H1 (cell line): ENCODE results near the gene PSD. TPM values are rescaled to one million over a fixed set of nuclear protein-coding genes. Genes with fewer than 3 reads are reported as not detected.

Source experiments
- CTCF ChIA-PET: fragments of 300-600 bp; sonication (Branson Sonifier 250); formaldehyde crosslinking; loops from one replicate; lab custom pipeline; 2021; ENCODE audit not compliant: partially characterized antibody; lab: Charles Lee
- POLR2A ChIA-PET: fragments of 300-600 bp; sonication (Branson Sonifier 250); formaldehyde crosslinking; loops from one replicate; lab custom pipeline; 2021; ENCODE audit warnings: inconsistent platforms; ENCODE audit not compliant: partially characterized antibody; lab: Charles Lee
- DNase-seq, 2 experiments: peaks; one replicate each; pipeline versions ENCODE4 v3.0.0 to v3.0.0-alpha.2; 2010 to 2022; ENCODE audit warnings: low spot score in 2 of 2, low read depth in 1 of 2, mixed read lengths in 1 of 2
- FAIRE-seq: peaks from 2 replicates; lab custom pipeline; 2011; peaks lifted over from hg19 to GRCh38; lab: Jason Lieb, UNC
- H2AFZ ChIP-seq: 2 replicates; pipeline ENCODE4 v1.8.1; 2012; ENCODE audit warnings: low read length, inconsistent platforms
- H2AK5ac ChIP-seq: 2 replicates; pipeline ENCODE4 v1.6.1; 2013; ENCODE audit warnings: low read depth, low read length
- H2BK120ac ChIP-seq: replicated peaks from 2 replicates; pipeline ENCODE3; 2013; ENCODE audit warnings: low read depth, low read length, inconsistent platforms
- H2BK12ac ChIP-seq: 2 replicates; pipeline ENCODE4 v1.6.1; 2013; ENCODE audit warnings: low read depth, low read length
- H2BK15ac ChIP-seq: 2 replicates; pipeline ENCODE4 v1.6.1; 2013; ENCODE audit warnings: low read length
- H2BK20ac ChIP-seq: 2 replicates; pipeline ENCODE4 v1.6.1; 2013; ENCODE audit warnings: low read length
- H2BK5ac ChIP-seq: 2 replicates; pipeline ENCODE4 v1.6.1; 2013; ENCODE audit warnings: low read depth, low read length
- H3K14ac ChIP-seq: 2 replicates; pipeline ENCODE4 v1.6.1; 2013; ENCODE audit warnings: inconsistent platforms; ENCODE audit not compliant: insufficient read length
- H3K18ac ChIP-seq: 2 replicates; pipeline ENCODE4 v1.6.1; 2013; ENCODE audit warnings: low read length; ENCODE audit errors: extremely low read depth
- H3K23ac ChIP-seq: 2 replicates; pipeline ENCODE4 v1.6.1; 2013; ENCODE audit warnings: inconsistent platforms; ENCODE audit not compliant: insufficient read length
- H3K23me2 ChIP-seq: 2 replicates; pipeline ENCODE4 v1.6.1; 2013; ENCODE audit warnings: low read depth, low read length
- H3K27ac ChIP-seq: 2 replicates; pipeline ENCODE4 v1.6.1; 2011; ENCODE audit warnings: low read depth, low read length, inconsistent platforms
- H3K27me3 ChIP-seq, 4 experiments: replicated peaks in 1 of 4; 1 replicate in 1 of 4; 2 replicates in 3 of 4; pipeline versions ENCODE4 v1.6.1 to v1.8.1; 2011 to 2013; ENCODE audit warnings: low read length in 3 of 4, mild to moderate bottlenecking in 3 of 4, inconsistent platforms in 2 of 4, mixed read lengths in 2 of 4, moderate library complexity in 1 of 4; ENCODE audit not compliant: control insufficient read depth in 3 of 4, insufficient read depth in 3 of 4; ENCODE audit errors: extremely low read depth in 1 of 4
- H3K36me3 ChIP-seq, 4 experiments: 2 replicates each; pipeline versions ENCODE4 v1.6.1 to v1.8.1; 2011 to 2013; ENCODE audit warnings: mild to moderate bottlenecking in 4 of 4, low read length in 3 of 4, moderate library complexity in 2 of 4, control low read depth in 1 of 4, inconsistent platforms in 1 of 4; ENCODE audit not compliant: insufficient read depth in 4 of 4, control insufficient read depth in 2 of 4
- H3K4ac ChIP-seq: replicated peaks from 2 replicates; pipeline ENCODE3; 2013; ENCODE audit warnings: low read length, low read depth, mixed read lengths, inconsistent platforms; ENCODE audit not compliant: insufficient read length
- H3K4me1 ChIP-seq, 4 experiments: replicated peaks in 1 of 4; 1 replicate in 1 of 4; 2 replicates in 3 of 4; pipeline versions ENCODE4 v1.6.1 to v1.8.1; 2011 to 2013; ENCODE audit warnings: low read length in 3 of 4, inconsistent platforms in 2 of 4, mixed read lengths in 1 of 4; ENCODE audit not compliant: insufficient read depth in 4 of 4, control insufficient read depth in 3 of 4
- H3K4me2 ChIP-seq, 2 experiments: 2 replicates each; pipeline versions ENCODE4 v1.6.1 to v1.8.1; 2011 to 2013; ENCODE audit warnings: low read depth in 2 of 2, low read length in 2 of 2, control low read depth in 1 of 2, inconsistent platforms in 1 of 2, mild to moderate bottlenecking in 1 of 2; ENCODE audit not compliant: insufficient read depth in 1 of 2
- H3K4me3 ChIP-seq, 4 experiments: fragments of 200-600, 300-600 bp in 1 of 4; sonication (generic), shearing (Covaris generic), sonication (Bioruptor Twin) in 1 of 4; 2 replicates each; pipeline versions ENCODE4 v1.5.1 to v1.8.1; 2011 to 2016; ENCODE audit warnings: low read length in 4 of 4, low read depth in 3 of 4, control low read depth in 2 of 4, inconsistent platforms in 2 of 4, mild to moderate bottlenecking in 2 of 4, mixed read lengths in 1 of 4, moderate library complexity in 1 of 4; ENCODE audit not compliant: insufficient read depth in 2 of 4; ENCODE audit errors: extremely low read depth in 1 of 4
- H3K56ac ChIP-seq: replicated peaks from 2 replicates; pipeline ENCODE3; 2013; ENCODE audit warnings: low read depth, mild to moderate bottlenecking, mixed read lengths, low read length, inconsistent platforms; ENCODE audit not compliant: insufficient read length
- H3K79me1 ChIP-seq: 2 replicates; pipeline ENCODE4 v1.6.1; 2013; ENCODE audit warnings: low read depth, low read length, control low read depth
- H3K79me2 ChIP-seq, 2 experiments: 2 replicates each; pipeline versions ENCODE4 v1.6.1 to v1.8.1; 2012 to 2013; ENCODE audit warnings: low read length in 2 of 2, mild to moderate bottlenecking in 2 of 2, inconsistent platforms in 1 of 2; ENCODE audit not compliant: insufficient read depth in 2 of 2, control insufficient read depth in 1 of 2
- H3K9ac ChIP-seq, 4 experiments: replicated peaks in 1 of 4; 1 replicate in 1 of 4; 2 replicates in 3 of 4; pipeline versions ENCODE4 v1.6.1 to v1.8.1; 2011 to 2013; ENCODE audit warnings: low read depth in 3 of 4, low read length in 3 of 4, control low read depth in 2 of 4, mild to moderate bottlenecking in 2 of 4, moderate library complexity in 2 of 4, inconsistent platforms in 1 of 4; ENCODE audit errors: extremely low read depth in 1 of 4
- H3K9me3 ChIP-seq, 2 experiments: 2 replicates each; pipeline versions ENCODE4 v1.6.1 to v1.8.1; 2012 to 2013; ENCODE audit warnings: mild to moderate bottlenecking in 2 of 2, moderate library complexity in 2 of 2, control low read depth in 1 of 2, inconsistent platforms in 1 of 2, low read depth in 1 of 2, low read length in 1 of 2, mixed read lengths in 1 of 2; ENCODE audit not compliant: insufficient read depth in 2 of 2
- H4K20me1 ChIP-seq, 2 experiments: replicated peaks in 1 of 2; 2 replicates each; pipeline versions ENCODE3 to v1.8.1; 2011 to 2013; ENCODE audit warnings: inconsistent platforms in 2 of 2, low read length in 2 of 2, mild to moderate bottlenecking in 1 of 2; ENCODE audit not compliant: insufficient read depth in 2 of 2, control insufficient read depth in 1 of 2
- H4K5ac ChIP-seq: 2 replicates; pipeline ENCODE4 v1.6.1; 2013; ENCODE audit warnings: low read length, low read depth, mixed read lengths, inconsistent platforms; ENCODE audit not compliant: insufficient read length
- H4K8ac ChIP-seq: 2 replicates; pipeline ENCODE4 v1.8.0; 2013; ENCODE audit warnings: mild to moderate bottlenecking, moderate library complexity, low read length, inconsistent platforms; ENCODE audit not compliant: insufficient read depth; ENCODE audit errors: extremely low read depth
- H4K91ac ChIP-seq: replicated peaks from 2 replicates; pipeline ENCODE3; 2013; ENCODE audit warnings: low read length, mixed read lengths, inconsistent platforms; ENCODE audit not compliant: insufficient read length
- CBX5 ChIP-seq: fragments of 300-800, 300-1000 bp; sonication (generic); IDR thresholded peaks from 2 replicates; pipeline ENCODE4 v1.7.1; 2016; ENCODE audit warnings: antibody characterized with exemption, low read length, low read depth
- CREB1 ChIP-seq: IDR thresholded peaks from 2 replicates; pipeline ENCODE4 v1.6.1; 2012; ENCODE audit warnings: inconsistent platforms
- HDAC2 ChIP-seq, 2 experiments: fragments of 300-600 bp in 1 of 2; sonication (generic) in 1 of 2; IDR thresholded peaks; 2 replicates each; pipeline ENCODE4 v1.6.1; 2011 to 2012; ENCODE audit warnings: low read depth in 2 of 2, low read length in 2 of 2, mild to moderate bottlenecking in 2 of 2, moderate library complexity in 2 of 2, borderline replicate concordance in 1 of 2, inconsistent platforms in 1 of 2
- HDAC6 ChIP-seq: IDR thresholded peaks from one replicate; pipeline ENCODE4 v1.7.1; 2012; ENCODE audit warnings: low read depth, mild to moderate bottlenecking, inconsistent platforms, low read length, moderate library complexity
- JUN ChIP-seq: IDR thresholded peaks from 2 replicates; pipeline ENCODE4 v1.6.1; 2011; ENCODE audit warnings: low read depth, mild to moderate bottlenecking, improper control_type of control experiment, low read length
- POLR2AphosphoS5 ChIP-seq: IDR thresholded peaks from 2 replicates; pipeline ENCODE4 v1.6.1; 2011; ENCODE audit warnings: low read depth, low read length
- RFX5 ChIP-seq: IDR thresholded peaks from 2 replicates; pipeline ENCODE4 v1.6.1; 2011; ENCODE audit warnings: low read depth, low read length, improper control_type of control experiment, borderline replicate concordance
- RNF2 ChIP-seq: fragments of 200-900, 300-1000 bp; sonication (generic); IDR thresholded peaks from 2 replicates; pipeline ENCODE4 v1.7.1; 2016; ENCODE audit warnings: borderline replicate concordance, low read depth, mild to moderate bottlenecking, antibody characterized with exemption, low read length; ENCODE audit not compliant: poor library complexity, severe bottlenecking; ENCODE audit errors: missing control alignments
- SIX5 ChIP-seq: IDR thresholded peaks from 2 replicates; pipeline ENCODE4 v1.6.1; 2011; ENCODE audit warnings: mild to moderate bottlenecking, low read depth, low read length
- SP1 ChIP-seq: IDR thresholded peaks from 2 replicates; pipeline ENCODE4 v1.6.1; 2011; ENCODE audit warnings: low read depth, low read length
- SP4 ChIP-seq: IDR thresholded peaks from 2 replicates; pipeline ENCODE4 v1.6.1; 2012; ENCODE audit warnings: low read length, inconsistent platforms
- TBP ChIP-seq: IDR thresholded peaks from 2 replicates; pipeline ENCODE4 v1.6.1; 2011; ENCODE audit warnings: low read depth, low read length, improper control_type of control experiment
- TCF12 ChIP-seq: IDR thresholded peaks from 2 replicates; pipeline ENCODE4 v1.6.1; 2011; ENCODE audit warnings: low read depth, mild to moderate bottlenecking, low read length
- TEAD4 ChIP-seq: IDR thresholded peaks from 2 replicates; pipeline ENCODE4 v1.6.1; 2012; ENCODE audit warnings: low read depth, low read length, inconsistent platforms, mixed read lengths
- YY1 ChIP-seq: IDR thresholded peaks from 2 replicates; pipeline ENCODE4 v1.6.1; 2011; ENCODE audit warnings: low read depth, mild to moderate bottlenecking, low read length
- ZNF274 ChIP-seq: IDR thresholded peaks from 2 replicates; pipeline ENCODE4 v1.7.0; 2012; ENCODE audit warnings: low read length, borderline replicate concordance; ENCODE audit errors: extremely low read depth
- WGBS, 2 experiments: shearing (Covaris generic) in 1 of 2; methylation state at CpG; one replicate each; pipeline versions ENCODE4 v1.1.6 to v1.1.7; 2013 to 2015; ENCODE audit warnings: low lambda C conversion rate in 2 of 2, mixed read lengths in 2 of 2, inconsistent platforms in 1 of 2, low coverage in 1 of 2, missing lambda C conversion rate in 1 of 2; ENCODE audit not compliant: insufficient replicate concordance in 2 of 2, insufficient coverage in 1 of 2, insufficient read length in 1 of 2; ENCODE audit errors: extremely low coverage in 1 of 2, missing lambda C conversion rate in 1 of 2; 5-methylcytosine and 5-hydroxymethylcytosine counted together
- polyA plus RNA-seq, 7 experiments: library from polyadenylated mRNA; depleted of rRNA in 3 of 7; stranded (reverse) in 5 of 7; unstranded in 2 of 7; fragments of >200 nt in 5 of 7; fragments of 200-250 nt in 2 of 7; gene quantifications; 1 replicate in 5 of 7; 2 replicates in 1 of 7; 4 replicates in 1 of 7; pipeline versions ENCODE4 v1.2.1 to v1.2.3, GENCODE V29; 2011 to 2013; ENCODE audit warnings: missing spikeins in 2 of 7, mixed read lengths in 2 of 7
- total RNA-seq: library from RNA; stranded (reverse); fragmentation: NEBNext Ultra II Directional; extraction: Animal tissue kit (Norgen Biotek cat#: 25700); gene quantifications from 2 replicates; pipeline ENCODE4 v1.2.1, GENCODE V29; 2021

Gene PSD
- total and polyA plus RNA-seq, 2 of the 8 experiments (the other 6 are each of a cell fraction or from before 2014, with no cell fraction given) = 5.4 to 6.0 TPM

GRCh38 chr10:102368077-102368476 is 50.5 kb downstream of the PSD start:
- CTCF ChIA-PET = interaction anchor here (0.7 to 17.3 kb wide), 9 partner anchors 11 to 137 kb away, joined by 3 to 198 read pairs (median 6); no protein-coding TSS in a partner anchor
- H4K5ac ChIP-seq = no peak overlapping the region
- H3K4ac ChIP-seq = no peak overlapping the region
- H4K91ac ChIP-seq = no peak overlapping the region
- no peaks in the 10 kb centered on the region for H3K23me2 ChIP-seq
- no peak overlapping the region for H2BK120ac ChIP-seq
- H3K79me1 ChIP-seq = no peaks in the 10 kb centered on the region
- no peak overlapping the region for H3K9ac ChIP-seq
- no peak overlapping the region for H2BK12ac ChIP-seq
- H2BK15ac ChIP-seq = no peak overlapping the region
- H2BK20ac ChIP-seq = no peak overlapping the region
- H3K18ac ChIP-seq = no peak overlapping the region
- no peak overlapping the region for H3K23ac ChIP-seq
- no peak overlapping the region for H2AK5ac ChIP-seq
- H3K14ac ChIP-seq = no peak overlapping the region
- 92% methylated on average over 3 of the region's 3 CpGs; no CpG with 5 or more reads in 1 of the 2 experiments for WGBS, 2 experiments
- no peak overlapping the region for H3K27ac ChIP-seq
- H3K9me3 ChIP-seq = no peaks in the 10 kb centered on the region
- no peak overlapping the region for H3K4me3 ChIP-seq
- H3K4me1 ChIP-seq = no peaks in the 10 kb centered on the region
- peaks cover 0 to under 1% of the 10 kb centered on the region in 2 experiments for H4K20me1 ChIP-seq
- no peak overlapping the region for H4K8ac ChIP-seq
- H3K27me3 ChIP-seq = no peaks in the 10 kb centered on the region
- H2BK5ac ChIP-seq = no peak overlapping the region
- POLR2A ChIA-PET = no interaction called here
- FAIRE-seq (no peak), DNase-seq (no peak)
- TF ChIP-seq SP4 (no peak), RNF2 (no peak), HDAC2 (IDR thresholded peaks at IDR 0.05; ENCODE audit: borderline replicate concordance in 1 of 2, low read depth in 2 of 2, low read length in 2 of 2) (no peak), CREB1 (no peak), TCF12 (no peak), RFX5 (no peak), SP1 (no peak), POLR2AphosphoS5 (no peak), ZNF274 (no peak), CBX5 (no peak), HDAC6 (no peak), JUN (no peak), SIX5 (no peak), TBP (no peak), TEAD4 (no peak), YY1 (no peak)
- H3K36me3 ChIP-seq = peaks cover 4 to 58% (median 42%) of the 10 kb centered on the region in 4 experiments; a peak in 7 of 8 replicates
- H3K56ac ChIP-seq = no peak overlapping the region
- no peaks in the 10 kb centered on the region for H3K79me2 ChIP-seq
- H2AFZ ChIP-seq = no peak overlapping the region
- H3K4me2 ChIP-seq = no peak overlapping the region
